PFSK-1 (cell line): ENCODE data around the gene L3MBTL2.

Experiments used
- FOXP2 ChIP-seq: optimal IDR thresholded peaks from 2 replicates; pipeline ENCODE3; 2011; ENCODE audit warnings: borderline replicate concordance, control low read depth, inconsistent platforms; ENCODE audit not compliant: insufficient read depth; ENCODE audit errors: extremely low read length, extremely low read depth
- POLR2AphosphoS5 ChIP-seq: IDR thresholded peaks from 2 replicates; pipeline ENCODE4 v1.6.1; 2012; ENCODE audit warnings: low read depth, mild to moderate bottlenecking, control low read depth, low read length, moderate library complexity
- SIN3A ChIP-seq: IDR thresholded peaks from 2 replicates; pipeline ENCODE4 v1.6.1; 2012; ENCODE audit warnings: mild to moderate bottlenecking, low read length, moderate library complexity, borderline replicate concordance; ENCODE audit not compliant: insufficient read depth
- TAF1 ChIP-seq: IDR thresholded peaks from 2 replicates; pipeline ENCODE4 v1.6.1; 2012; ENCODE audit warnings: low read length, control low read depth, borderline replicate concordance; ENCODE audit not compliant: insufficient read depth
- TF ChIP-seq, protein P1 (sequence below), 2 experiments: IDR thresholded peaks; 2 replicates each; pipeline versions ENCODE4 v1.6.1 to v1.8.0; 2011 to 2012; ENCODE audit warnings: low read depth in 2 of 2, low read length in 2 of 2, control low read depth in 1 of 2, inconsistent platforms in 1 of 2, mild to moderate bottlenecking in 1 of 2, moderate library complexity in 1 of 2; ENCODE audit not compliant: insufficient read depth in 1 of 2

Gene L3MBTL2

DNA sequence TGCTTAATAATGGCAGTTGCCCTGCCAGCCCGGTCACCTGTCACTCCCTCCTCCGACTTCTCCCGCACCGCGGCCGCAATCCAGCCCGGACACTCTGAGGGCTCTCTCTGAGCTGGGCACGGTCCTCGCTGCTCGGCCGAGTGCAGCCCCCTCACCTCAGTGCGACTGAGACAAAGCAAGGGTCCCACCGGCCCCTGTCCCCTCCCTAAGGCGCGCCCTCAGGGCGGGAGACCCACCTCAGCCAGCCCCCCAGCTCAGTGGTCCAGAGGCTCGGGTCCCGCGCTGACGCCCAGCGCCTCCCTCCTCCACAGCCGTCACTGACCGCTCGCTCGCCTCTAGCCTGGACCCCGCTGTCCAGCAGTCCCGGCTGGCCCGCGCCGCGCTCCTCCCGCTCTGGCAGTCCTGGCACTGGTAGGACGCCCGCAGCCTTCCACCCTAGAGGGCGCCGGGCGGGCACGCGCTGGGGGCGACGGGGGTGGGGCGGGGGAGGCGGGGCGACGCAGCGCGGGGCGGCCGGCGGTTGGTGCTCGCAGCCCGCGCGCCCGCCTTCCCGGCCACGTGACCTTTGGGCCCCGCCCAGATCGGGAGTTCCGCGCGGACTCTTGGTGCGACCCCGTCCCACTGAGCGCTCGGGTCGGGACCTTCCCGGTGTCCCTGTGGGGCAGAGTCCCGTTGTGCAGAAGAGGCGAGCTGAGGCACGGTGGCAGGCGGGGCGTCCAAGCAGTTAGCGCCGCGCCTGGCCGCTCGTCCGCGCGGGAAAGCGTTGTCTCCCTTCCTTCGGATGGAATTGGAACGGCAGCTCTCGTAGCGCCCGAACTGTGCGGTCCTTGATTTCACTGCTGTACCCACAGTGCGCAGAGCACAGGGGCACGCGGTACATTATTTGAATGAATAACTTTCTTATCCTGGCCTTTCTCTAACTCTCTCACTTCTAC lies 7.8 kb upstream of the L3MBTL2 start:
- no peak for TF ChIP-seq POLR2AphosphoS5
- TF ChIP-seq FOXP2, result no peak
- no peak for TF ChIP-seq TAF1

DNA sequence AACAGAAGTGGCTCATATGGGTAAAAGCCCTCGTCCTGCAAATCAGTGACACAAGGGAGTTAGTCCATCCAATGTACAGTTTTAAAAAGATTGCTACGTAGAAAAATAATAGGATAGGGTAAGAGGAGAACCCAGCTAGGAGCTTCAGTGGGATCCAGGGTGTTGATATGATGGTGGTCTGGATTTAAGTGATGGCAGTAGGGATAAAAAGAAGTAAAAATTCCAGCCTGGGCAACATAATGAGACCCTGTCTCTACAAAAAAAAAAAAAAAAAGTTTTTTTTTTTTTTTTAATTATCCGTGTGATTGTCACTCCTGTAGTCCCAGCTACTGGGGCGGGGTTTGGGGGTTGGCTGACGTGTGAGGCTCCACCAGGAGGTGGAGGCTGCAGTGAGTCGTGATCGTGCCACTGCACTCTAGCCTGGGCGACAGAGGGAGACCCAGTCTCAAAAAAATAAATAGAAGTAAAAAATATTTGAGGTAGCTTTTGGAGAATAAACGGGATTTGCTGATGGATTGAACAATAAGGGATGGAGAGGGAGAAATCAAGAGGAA lies 7.0 kb upstream of the L3MBTL2 start:
- TF ChIP-seq POLR2AphosphoS5, result no peak
- no peak for TF ChIP-seq TAF1
- TF ChIP-seq SIN3A, result no peak

- TF ChIP-seq, protein P1, sequence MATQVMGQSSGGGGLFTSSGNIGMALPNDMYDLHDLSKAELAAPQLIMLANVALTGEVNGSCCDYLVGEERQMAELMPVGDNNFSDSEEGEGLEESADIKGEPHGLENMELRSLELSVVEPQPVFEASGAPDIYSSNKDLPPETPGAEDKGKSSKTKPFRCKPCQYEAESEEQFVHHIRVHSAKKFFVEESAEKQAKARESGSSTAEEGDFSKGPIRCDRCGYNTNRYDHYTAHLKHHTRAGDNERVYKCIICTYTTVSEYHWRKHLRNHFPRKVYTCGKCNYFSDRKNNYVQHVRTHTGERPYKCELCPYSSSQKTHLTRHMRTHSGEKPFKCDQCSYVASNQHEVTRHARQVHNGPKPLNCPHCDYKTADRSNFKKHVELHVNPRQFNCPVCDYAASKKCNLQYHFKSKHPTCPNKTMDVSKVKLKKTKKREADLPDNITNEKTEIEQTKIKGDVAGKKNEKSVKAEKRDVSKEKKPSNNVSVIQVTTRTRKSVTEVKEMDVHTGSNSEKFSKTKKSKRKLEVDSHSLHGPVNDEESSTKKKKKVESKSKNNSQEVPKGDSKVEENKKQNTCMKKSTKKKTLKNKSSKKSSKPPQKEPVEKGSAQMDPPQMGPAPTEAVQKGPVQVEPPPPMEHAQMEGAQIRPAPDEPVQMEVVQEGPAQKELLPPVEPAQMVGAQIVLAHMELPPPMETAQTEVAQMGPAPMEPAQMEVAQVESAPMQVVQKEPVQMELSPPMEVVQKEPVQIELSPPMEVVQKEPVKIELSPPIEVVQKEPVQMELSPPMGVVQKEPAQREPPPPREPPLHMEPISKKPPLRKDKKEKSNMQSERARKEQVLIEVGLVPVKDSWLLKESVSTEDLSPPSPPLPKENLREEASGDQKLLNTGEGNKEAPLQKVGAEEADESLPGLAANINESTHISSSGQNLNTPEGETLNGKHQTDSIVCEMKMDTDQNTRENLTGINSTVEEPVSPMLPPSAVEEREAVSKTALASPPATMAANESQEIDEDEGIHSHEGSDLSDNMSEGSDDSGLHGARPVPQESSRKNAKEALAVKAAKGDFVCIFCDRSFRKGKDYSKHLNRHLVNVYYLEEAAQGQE (IDR thresholded peaks at IDR 0.05; ENCODE audit: insufficient read depth in 1 of 2, low read depth in 2 of 2, low read length in 2 of 2), result no peak
- TF ChIP-seq SIN3A, result no peak
- TF ChIP-seq FOXP2, result no peak
Observed at GRCh38 chr22:41201141-41201540, 4.0 kb upstream of the L3MBTL2 start.

DNA sequence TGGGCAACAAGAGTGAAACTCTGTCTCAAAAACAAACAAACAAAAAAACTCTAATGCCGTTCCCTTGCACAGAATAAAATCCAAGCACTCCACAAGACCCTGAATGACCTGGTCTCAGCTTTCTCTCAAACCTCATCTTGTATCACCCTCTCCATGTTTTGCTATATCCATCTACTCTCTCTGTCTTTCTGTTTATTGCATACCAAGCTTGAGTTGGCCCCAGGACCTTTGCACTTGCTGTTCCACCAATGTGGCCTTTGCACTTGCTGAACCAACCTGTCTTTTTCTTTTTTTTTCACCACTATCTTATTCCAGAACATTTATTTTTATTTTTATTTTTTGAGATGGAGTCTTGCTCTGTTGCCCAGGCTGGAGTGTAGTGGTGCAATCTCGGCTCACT lies 2.0 kb upstream of the L3MBTL2 start:
- TF ChIP-seq FOXP2, result no peak
- TF ChIP-seq POLR2AphosphoS5, result no peak
- TF ChIP-seq, protein P1 (IDR thresholded peaks at IDR 0.05; ENCODE audit: insufficient read depth in 1 of 2, low read depth in 2 of 2, low read length in 2 of 2), result no peak
- TF ChIP-seq SIN3A, result no peak
- no peak for TF ChIP-seq TAF1

DNA sequence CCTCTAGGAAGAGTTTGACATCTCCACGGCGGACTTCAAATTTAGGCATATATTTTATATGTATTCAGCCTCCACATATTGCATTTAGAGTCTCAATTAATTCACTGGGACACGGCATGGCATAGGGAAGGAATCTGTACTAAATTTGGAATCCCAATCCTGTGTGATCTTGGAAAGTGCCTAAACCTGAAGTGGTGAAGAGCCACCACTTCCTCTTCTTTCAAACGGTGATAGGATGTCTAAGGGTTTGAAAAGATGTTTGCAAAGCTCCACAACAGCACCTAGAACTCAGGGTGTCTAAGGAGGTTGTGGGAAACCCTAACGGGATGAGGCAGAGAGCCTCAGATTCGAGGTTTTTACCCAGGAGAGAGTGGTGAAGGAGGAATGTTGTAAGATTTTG lies 1.0 kb upstream of the L3MBTL2 start:
- TF ChIP-seq TAF1 (no peak), FOXP2 (no peak), SIN3A (no peak), POLR2AphosphoS5 (no peak)
- TF ChIP-seq, protein P1 (IDR thresholded peaks at IDR 0.05; ENCODE audit: insufficient read depth in 1 of 2, low read depth in 2 of 2, low read length in 2 of 2), result no peak

DNA sequence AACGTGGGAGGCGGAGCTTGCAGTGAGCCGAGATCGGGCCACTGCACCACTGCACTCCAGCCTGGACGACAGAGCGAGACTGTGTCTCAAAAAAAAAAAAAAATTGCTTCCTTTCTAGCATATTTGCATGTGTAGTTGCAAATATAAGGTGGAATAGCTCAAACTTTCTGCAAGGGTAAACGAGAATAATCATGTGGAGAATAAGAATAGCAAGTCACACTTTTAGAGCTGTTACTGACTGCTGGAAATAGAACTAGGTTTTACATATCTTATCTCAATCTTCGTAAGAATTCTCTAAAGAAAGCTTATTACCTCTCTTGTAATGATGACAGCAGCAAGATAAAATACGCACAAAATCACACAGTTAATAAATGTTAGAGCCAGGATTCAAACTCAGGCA lies 1.6 kb downstream of the L3MBTL2 start:
- TF ChIP-seq POLR2AphosphoS5 (no peak), SIN3A (no peak), TAF1 (no peak), FOXP2 (no peak)
- TF ChIP-seq, protein P1 (IDR thresholded peaks at IDR 0.05; ENCODE audit: insufficient read depth in 1 of 2, low read depth in 2 of 2, low read length in 2 of 2), result no peak
